ENCODE measurements around the gene CCNL2.

Gene CCNL2

GRCh38 chr1:1361233-1361981, 37.7 kb downstream of the CCNL2 start:
- in situ Hi-C loops (cut with MboI; ENCODE audit: low pct_unique_long_range_greater_than_20kb, low sequenced_read_pairs), result no loop called here

GRCh38 chr1:1360506-1361169, 38.5 kb downstream of the CCNL2 start:
- in situ Hi-C loops (cut with MboI; ENCODE audit: low pct_unique_long_range_greater_than_20kb, low sequenced_read_pairs), result no loop called here
- no peak for DNase-seq

More at GRCh38 chr1:1361233-1361981, 37.7 kb downstream of the CCNL2 start:
- no peak for DNase-seq

GRCh38 chr1:1359664-1360468, 39.3 kb downstream of the CCNL2 start:
- no peak for DNase-seq
- in situ Hi-C loops (cut with MboI; ENCODE audit: low pct_unique_long_range_greater_than_20kb, low sequenced_read_pairs), result no loop called here

- in situ Hi-C loops (cut with MboI; ENCODE audit: low pct_unique_long_range_greater_than_20kb, low sequenced_read_pairs), result no loop called here
- DNase-seq, result no peak
Measured at GRCh38 chr1:1359308-1359663, 39.8 kb downstream of the CCNL2 start.

DNA sequence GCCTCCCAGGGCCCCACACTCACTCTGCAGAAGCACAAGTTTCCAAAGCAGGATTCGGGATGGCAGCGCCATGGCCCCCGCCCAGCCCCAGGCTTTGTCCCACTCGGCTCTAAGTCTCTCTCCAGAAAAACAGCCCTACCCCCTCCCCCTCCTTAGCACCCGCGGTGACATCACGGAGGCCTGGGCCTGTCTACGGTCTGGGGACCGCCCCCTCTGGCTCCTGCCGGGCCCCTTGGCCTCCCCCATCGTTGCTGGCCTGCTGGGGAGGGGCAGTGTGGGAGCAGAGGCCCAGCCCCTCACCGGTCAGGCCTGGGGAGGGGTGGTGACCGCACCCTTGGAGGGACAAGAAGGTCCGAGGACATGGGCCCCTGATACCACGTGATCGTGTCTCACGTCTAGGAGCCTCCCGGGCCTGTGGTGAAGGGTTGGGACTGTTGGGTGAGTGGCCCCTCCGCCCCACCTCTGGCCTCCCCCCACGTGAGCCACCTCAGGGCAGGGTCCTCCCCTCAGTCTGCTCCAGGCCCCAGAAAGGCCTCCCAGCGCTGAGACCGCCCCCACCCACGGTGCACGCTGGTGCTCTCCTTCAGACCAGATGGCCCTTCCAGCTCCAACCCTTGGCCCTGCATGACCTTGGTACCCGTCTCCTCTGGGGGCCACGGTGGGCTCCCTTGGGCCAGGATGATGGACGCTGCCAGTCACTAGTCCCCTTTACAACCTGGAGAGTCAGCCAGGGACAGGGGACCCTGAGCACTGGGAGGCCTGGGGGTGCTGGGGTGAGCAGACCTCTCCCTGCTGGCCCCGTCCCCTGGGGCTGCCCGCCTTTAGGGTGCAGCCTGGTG, 40.5 kb downstream of the CCNL2 start, which contains the start of gene MXRA8:
Gene MXRA8 (minus strand): TSS at position 123 of the 839 bp plus-strand sequence. CDS start 51 bp downstream, at position 72.
- no peak for DNase-seq
- in situ Hi-C loops (cut with MboI; ENCODE audit: low pct_unique_long_range_greater_than_20kb, low sequenced_read_pairs), result no loop called here

DNA sequence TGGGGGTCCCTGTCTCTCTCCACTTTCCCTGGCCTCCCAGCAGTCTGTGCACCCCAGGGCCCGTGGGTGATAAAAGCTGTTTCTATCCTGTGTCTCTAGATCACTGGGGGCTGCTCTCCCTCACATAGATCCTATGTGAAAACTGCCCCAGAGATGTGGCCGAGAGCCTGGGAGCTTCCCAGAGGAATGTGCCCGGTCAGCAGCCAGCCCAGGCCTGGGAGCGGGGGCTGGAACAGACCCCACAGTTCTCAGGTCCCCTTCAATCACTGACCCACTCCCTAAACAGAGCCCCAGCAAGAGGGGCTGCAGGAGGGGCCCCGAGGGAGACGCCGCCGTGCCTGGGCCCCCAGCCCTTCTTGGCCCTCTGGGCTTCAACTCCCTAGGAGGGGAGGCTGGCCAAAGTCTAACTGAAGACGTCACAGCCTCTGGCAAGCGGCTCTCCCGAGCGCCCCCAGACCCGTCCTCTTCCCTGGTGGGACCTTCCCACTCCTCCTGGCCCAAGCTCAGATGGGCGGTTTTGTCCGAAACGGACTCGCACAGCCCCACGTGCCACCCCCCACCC, 41.2 kb downstream of the CCNL2 start:
- DNase-seq, result no peak
- in situ Hi-C loops (cut with MboI; ENCODE audit: low pct_unique_long_range_greater_than_20kb, low sequenced_read_pairs), result no loop called here

- no peak for DNase-seq
- in situ Hi-C loops (cut with MboI; ENCODE audit: low pct_unique_long_range_greater_than_20kb, low sequenced_read_pairs), result no loop called here
Measured at GRCh38 chr1:1356796-1357401, 42.2 kb downstream of the CCNL2 start.

DNA sequence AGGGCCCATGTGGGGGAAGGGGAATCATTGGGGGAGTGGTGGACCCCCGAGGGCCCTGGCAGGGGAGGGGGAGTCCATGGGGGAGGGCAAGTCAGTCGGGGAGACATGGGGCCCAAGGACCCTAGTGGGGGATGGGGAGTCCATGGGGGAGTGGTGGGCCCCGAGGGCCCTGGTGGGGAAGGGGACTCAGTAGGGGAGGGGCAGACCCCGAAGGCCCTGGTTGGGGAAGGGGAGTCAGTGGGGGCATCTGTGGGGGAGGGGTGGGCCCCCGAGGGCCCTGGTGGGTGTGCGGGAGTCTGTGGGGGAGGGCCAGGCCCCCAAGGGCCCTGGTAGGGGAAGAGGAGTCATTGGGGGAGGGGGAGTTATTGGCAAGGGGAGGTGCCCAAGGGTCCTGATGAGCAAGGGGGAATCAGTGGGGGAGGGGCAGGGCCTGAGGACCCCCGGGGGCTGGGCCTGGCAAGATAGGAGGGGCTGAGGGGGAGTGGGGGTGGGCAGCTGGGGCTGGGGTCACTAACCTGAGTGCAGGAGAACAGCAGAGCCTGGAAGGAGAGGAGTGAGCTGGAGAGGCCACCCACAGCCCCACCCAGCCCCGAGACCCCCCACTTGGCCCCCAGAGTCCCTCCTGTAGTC, 42.9 kb downstream of the CCNL2 start:
- DNase-seq, result no peak
- in situ Hi-C loops (cut with MboI; ENCODE audit: low pct_unique_long_range_greater_than_20kb, low sequenced_read_pairs), result no loop called here

GRCh38 chr1:1355416-1355815, 43.7 kb downstream of the CCNL2 start:
- in situ Hi-C loops (cut with MboI; ENCODE audit: low pct_unique_long_range_greater_than_20kb, low sequenced_read_pairs), result no loop called here
- no peak for DNase-seq

- in situ Hi-C loops (cut with MboI; ENCODE audit: low pct_unique_long_range_greater_than_20kb, low sequenced_read_pairs), result no loop called here
- DNase-seq, result no peak
Measured at GRCh38 chr1:1354271-1355247, 44.6 kb downstream of the CCNL2 start.

GRCh38 chr1:1353389-1354151, 45.6 kb downstream of the CCNL2 start:
- in situ Hi-C loops (cut with MboI; ENCODE audit: low pct_unique_long_range_greater_than_20kb, low sequenced_read_pairs), result no loop called here

DNA sequence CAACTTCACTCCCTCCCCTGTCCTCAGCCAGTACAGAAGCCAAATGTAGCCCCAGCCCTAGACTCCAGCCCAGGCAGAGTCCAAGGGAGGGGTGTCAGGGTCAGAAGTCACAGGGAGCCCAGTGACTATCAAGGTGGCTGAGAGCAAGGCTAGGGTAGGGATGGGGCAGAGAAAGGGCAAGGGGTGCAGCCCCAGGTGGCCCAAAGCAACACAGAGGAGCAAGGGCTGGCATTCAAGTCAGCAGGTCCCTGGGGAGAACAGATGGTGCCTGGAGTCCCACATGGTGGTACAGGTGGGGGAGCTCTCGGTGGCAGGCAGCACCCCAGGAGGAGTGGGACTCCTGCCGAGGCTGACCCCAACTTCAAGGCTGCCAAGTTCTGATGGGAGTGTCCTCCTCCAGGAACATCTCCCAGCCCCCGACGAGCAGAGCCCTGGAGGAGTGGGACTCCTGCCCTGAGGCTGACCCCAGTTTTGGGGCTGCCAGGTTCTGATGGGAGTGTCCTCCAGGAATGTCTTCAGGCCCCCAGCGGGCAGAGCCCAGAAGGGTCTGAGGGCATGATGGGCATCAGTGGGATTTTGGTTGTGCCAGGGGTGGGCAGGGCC, 46.2 kb downstream of the CCNL2 start:
- in situ Hi-C loops (cut with MboI; ENCODE audit: low pct_unique_long_range_greater_than_20kb, low sequenced_read_pairs), result no loop called here
- DNase-seq, result no peak

More at GRCh38 chr1:1353389-1354151, 45.6 kb downstream of the CCNL2 start:
- no peak for DNase-seq

DNA sequence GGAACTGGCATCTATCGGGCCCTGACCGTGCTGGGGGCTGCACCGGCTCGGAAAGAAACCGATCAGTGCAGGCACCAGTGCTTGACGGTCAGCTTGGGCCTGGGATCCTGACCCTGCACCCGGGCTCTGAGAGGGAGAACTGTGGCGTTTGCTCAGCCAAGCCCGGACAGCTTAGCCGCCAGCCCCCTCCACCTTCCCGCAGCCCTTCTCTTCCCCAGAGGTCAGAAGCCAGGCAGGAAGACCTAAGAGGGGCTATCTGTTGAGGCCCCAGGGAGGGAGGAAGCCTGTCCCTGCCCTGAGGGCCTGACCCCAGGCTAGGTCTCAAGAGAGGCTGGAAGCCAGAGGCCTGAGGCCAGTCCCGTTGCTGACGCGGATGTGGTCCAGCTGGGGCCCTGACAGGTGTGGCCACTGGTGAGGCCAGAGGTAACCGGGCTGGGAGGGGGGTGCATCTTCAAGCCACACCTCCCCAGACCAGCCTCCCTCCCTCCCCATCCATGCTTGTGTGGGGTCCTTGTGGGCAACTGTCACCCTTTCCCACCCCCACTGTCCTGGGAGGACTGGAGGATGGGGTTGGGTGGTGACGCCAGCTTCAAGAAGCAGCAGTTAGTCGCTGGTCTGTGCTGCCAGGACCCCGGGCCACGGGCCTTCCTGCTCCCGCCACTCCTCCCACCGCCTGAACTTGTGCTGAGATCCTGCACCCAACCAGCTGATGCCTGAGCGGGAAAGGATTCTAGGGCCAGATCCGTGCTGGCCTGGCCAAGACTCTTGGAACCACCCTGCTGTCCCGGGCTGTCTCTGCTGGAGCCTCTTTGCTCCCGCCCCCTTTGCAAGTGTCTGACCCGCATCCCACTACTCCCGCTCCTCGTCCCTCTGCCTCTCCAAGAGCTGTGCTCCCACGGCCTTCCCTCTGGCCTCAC, 47.4 kb downstream of the CCNL2 start:
- in situ Hi-C loops (cut with MboI; ENCODE audit: low pct_unique_long_range_greater_than_20kb, low sequenced_read_pairs), result no loop called here
- no peak for DNase-seq

- in situ Hi-C loops (cut with MboI; ENCODE audit: low pct_unique_long_range_greater_than_20kb, low sequenced_read_pairs), result no loop called here
- no peak for DNase-seq
Measured at GRCh38 chr1:1349256-1350012, 49.7 kb downstream of the CCNL2 start, which contains the start of gene DVL1. Gene DVL1 (minus strand): TSS chr1:1349418. CDS start chr1:1349065, 353 bp downstream.
